Epithelial cell of proximal tubule (primary cell): ENCODE data around the gene BAIAP2L2. TPM values are rescaled to one million over a fixed set of nuclear protein-coding genes. Genes with fewer than 3 reads are reported as not detected.
"Not testable (repeated sequence)": the region's sequence is repeated elsewhere in the genome, so short reads cannot be mapped to it uniquely, and the experiment has no call there.

Experiments
- DNase-seq: peaks from one replicate; pipeline ENCODE4 v3.0.0-alpha.2; 2011; ENCODE audit warnings: low read depth
- H3K4me3 ChIP-seq: 2 replicates; pipeline ENCODE4 v1.5.1; 2011; ENCODE audit warnings: low read depth, mild to moderate bottlenecking, low read length
- total RNA-seq: library from RNA; depleted of rRNA; stranded (reverse); fragments of >200 nt; gene quantifications from 2 replicates; pipeline ENCODE4 v1.2.3, GENCODE V29; 2015
- TF ChIP-seq, protein P1 (sequence below): conservative IDR thresholded peaks from 2 replicates; pipeline ENCODE4 v1.5.1; 2012; ENCODE audit warnings: low read depth, mild to moderate bottlenecking, low read length

Gene BAIAP2L2
- total RNA-seq, 1 donor from 2014 or later, result 6.5 TPM

DNA sequence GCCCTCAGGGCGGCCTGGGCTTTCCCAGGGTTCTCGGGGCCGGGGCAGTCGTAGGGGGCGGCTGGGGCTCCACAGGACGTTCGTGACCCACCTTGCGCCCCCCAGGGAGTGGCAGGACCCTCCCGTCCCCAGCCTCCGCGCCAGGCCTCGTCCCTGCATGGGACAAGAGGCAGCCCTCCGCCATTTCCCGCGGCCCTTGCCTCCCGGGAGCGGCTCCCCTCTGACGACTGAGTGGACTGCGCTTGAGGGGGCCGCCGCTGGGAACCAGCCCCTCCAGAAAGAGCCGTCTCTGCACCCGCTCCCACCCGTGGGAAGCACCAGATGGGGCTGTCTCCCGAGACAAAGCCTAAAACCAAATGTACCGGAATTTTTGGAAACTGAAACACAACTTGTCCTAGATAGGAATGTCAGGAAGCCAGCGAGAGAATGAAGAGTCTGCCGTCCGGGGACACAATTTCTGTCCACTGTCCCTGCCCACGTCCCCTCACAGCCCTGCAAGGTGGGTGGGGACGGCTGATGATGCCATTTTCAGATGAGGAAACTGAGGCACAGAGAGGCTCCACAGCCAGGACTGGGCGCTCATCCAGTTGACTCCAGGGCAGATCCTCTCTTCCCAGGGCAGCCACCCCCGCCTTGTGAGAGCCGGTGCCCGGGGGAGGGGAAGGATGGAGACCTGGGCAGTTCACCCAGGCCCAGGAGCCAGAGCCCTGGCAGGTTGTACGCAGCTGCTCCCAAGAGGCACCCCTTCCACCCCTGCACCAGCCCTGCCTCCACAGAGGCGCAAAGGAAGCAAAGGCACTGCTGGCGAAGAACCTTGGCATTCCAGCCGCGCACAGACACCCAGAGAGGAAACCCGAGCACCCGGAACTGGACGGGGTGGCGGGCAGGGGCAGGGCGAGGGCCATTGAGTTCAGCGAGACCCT is 71.3 kb downstream of the BAIAP2L2 start:
- TF ChIP-seq, protein P1, sequence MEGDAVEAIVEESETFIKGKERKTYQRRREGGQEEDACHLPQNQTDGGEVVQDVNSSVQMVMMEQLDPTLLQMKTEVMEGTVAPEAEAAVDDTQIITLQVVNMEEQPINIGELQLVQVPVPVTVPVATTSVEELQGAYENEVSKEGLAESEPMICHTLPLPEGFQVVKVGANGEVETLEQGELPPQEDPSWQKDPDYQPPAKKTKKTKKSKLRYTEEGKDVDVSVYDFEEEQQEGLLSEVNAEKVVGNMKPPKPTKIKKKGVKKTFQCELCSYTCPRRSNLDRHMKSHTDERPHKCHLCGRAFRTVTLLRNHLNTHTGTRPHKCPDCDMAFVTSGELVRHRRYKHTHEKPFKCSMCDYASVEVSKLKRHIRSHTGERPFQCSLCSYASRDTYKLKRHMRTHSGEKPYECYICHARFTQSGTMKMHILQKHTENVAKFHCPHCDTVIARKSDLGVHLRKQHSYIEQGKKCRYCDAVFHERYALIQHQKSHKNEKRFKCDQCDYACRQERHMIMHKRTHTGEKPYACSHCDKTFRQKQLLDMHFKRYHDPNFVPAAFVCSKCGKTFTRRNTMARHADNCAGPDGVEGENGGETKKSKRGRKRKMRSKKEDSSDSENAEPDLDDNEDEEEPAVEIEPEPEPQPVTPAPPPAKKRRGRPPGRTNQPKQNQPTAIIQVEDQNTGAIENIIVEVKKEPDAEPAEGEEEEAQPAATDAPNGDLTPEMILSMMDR, result no peak
- DNase-seq, result no peak
- no peak overlapping the region for H3K4me3 ChIP-seq

- TF ChIP-seq, protein P1, result no peak
- DNase-seq, result no peak
- H3K4me3 ChIP-seq, result no peak overlapping the region
These were observed 72.1 kb downstream of the BAIAP2L2 start for GRCh38 chr22:38038426-38038825.

GRCh38 chr22:38037367-38038150 is 72.9 kb downstream of the BAIAP2L2 start:
- not testable (repeated sequence) for DNase-seq, H3K4me3 ChIP-seq

DNA sequence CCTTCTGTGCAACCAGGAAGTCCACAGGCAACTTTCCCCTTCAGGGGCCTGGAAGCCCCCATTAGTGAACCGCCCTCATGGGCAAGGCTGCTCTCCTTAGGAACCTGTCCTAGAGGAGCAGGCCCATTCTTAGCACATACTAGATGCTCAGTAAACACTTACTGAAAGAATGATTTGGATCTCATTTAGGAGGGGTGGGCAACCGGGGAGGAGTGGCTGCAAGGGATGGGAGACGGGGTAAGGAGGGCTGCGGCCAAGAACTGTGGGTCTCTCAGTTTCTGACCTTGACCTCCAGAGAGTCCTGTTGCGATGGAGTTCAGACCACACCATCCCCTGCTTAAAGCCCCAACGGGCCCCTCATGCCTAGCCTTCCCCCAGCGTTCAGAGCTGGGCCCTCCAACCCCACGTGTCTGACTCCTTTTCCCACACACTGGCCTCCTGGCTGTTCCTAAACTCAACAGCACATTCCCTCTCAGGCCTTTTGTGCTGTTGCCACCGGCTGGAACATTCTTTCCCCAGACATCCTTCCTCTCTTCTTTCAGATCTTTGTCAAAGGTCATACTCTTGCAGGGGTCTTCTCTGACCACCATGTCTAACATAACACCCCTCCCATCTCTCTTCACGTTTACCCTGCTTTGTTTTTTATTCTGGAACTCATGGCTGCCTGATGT is 74.0 kb downstream of the BAIAP2L2 start:
- H3K4me3 ChIP-seq, result no peak overlapping the region
- no peak for DNase-seq
- TF ChIP-seq, protein P1, result no peak

- TF ChIP-seq, protein P1, result no peak
These were observed 75.0 kb downstream of the BAIAP2L2 start for GRCh38 chr22:38035530-38035885.

More at GRCh38 chr22:38035530-38035885, 75.0 kb downstream of the BAIAP2L2 start:
- no peak for DNase-seq
- H3K4me3 ChIP-seq, result no peak overlapping the region

Other genes with a start within 250 kb of the BAIAP2L2 start
- 74.8 and 79.2 TPM in 2 replicates for gene MICALL1, start 204.4 kb downstream of the BAIAP2L2 start, total RNA-seq
- gene C22orf23, start 157.1 kb downstream of the BAIAP2L2 start, total RNA-seq, result not detected in 2 replicates
- gene POLR2F, start 157.0 kb downstream of the BAIAP2L2 start, total RNA-seq, result 136 and 147 TPM in 2 replicates
- gene SOX10, start 126.1 kb downstream of the BAIAP2L2 start, total RNA-seq, result not detected in 2 replicates
- 38.7 and 55.5 TPM in 2 replicates for gene PICK1, start 53.3 kb downstream of the BAIAP2L2 start, total RNA-seq
- 0.06 and 0.65 TPM in 2 replicates for gene SLC16A8, start 26.5 kb downstream of the BAIAP2L2 start, total RNA-seq
- gene PLA2G6, start 71.1 kb upstream of the BAIAP2L2 start, total RNA-seq, result 5.6 and 13.5 TPM in 2 replicates
- gene MAFF, start 91.3 kb upstream of the BAIAP2L2 start, total RNA-seq, result 30.6 and 42.1 TPM in 2 replicates
- gene TMEM184B, start 162.3 kb upstream of the BAIAP2L2 start, total RNA-seq, result 51.9 and 90.2 TPM in 2 replicates
- gene CSNK1E, start 206.7 kb upstream of the BAIAP2L2 start, total RNA-seq, result 157 and 161 TPM in 2 replicates